MM.1S (cell line): ENCODE data around the gene PPM1A.

Experiments used
- EZH2 ChIP-seq: fragments of 300-600 bp; sonication (generic); optimal IDR thresholded peaks from 2 replicates; pipeline ENCODE3; 2017; ENCODE audit warnings: low read depth, mild to moderate bottlenecking, antibody characterized with exemption, low read length, mixed read lengths
- TF ChIP-seq, protein P1 (sequence below): fragments of 300-600 bp; sonication (generic); IDR thresholded peaks from 2 replicates; pipeline ENCODE4 v1.5.1; 2016; ENCODE audit warnings: antibody characterized with exemption, low read length, mixed read lengths

DNA sequence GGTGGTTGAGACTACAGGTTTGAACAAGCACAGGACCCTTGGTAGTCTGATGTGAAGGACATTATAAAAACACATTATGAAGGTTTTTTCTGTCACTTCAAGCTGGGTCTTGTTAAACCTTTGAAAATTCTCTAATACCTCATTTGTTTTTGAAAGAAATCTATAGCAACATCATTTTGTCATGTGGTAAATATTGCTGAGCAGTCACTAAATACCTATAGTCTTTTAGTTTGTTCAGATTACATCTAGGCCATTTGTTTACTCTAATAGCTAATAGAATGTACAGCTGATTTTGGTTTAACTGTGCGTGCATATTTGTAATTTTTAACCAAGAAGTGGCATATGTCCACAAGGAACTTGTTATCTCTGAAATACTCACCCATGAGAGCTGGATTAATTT is 2.9 kb downstream of the PPM1A start:
- TF ChIP-seq, protein P1, sequence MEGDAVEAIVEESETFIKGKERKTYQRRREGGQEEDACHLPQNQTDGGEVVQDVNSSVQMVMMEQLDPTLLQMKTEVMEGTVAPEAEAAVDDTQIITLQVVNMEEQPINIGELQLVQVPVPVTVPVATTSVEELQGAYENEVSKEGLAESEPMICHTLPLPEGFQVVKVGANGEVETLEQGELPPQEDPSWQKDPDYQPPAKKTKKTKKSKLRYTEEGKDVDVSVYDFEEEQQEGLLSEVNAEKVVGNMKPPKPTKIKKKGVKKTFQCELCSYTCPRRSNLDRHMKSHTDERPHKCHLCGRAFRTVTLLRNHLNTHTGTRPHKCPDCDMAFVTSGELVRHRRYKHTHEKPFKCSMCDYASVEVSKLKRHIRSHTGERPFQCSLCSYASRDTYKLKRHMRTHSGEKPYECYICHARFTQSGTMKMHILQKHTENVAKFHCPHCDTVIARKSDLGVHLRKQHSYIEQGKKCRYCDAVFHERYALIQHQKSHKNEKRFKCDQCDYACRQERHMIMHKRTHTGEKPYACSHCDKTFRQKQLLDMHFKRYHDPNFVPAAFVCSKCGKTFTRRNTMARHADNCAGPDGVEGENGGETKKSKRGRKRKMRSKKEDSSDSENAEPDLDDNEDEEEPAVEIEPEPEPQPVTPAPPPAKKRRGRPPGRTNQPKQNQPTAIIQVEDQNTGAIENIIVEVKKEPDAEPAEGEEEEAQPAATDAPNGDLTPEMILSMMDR = no peak
- no peak for TF ChIP-seq EZH2
